ENCODE measurements around the gene CCNC.

Gene CCNC

GRCh38 chr6:99605911-99606655 is 37.6 kb upstream of the CCNC start:
- CTCF ChIA-PET = interaction anchor here (0.9 kb wide), 1 partner anchor 8 kb away, joined by 7 read pairs; no protein-coding TSS in a partner anchor
- H3K4me3 ChIP-seq (ENCODE audit: low read depth, low read length) = no peak overlapping the region
- no peak overlapping the region for H3K27ac ChIP-seq (ENCODE audit: extremely low read depth, low read depth, low read length)
- POLR2A ChIA-PET = interaction anchor here (1.6 kb wide), 1 partner anchor 38 kb away, joined by 4 read pairs; the partner anchor contains the start of gene CCNC
- no peaks in the 10 kb centered on the region for H3K36me3 ChIP-seq (ENCODE audit: control insufficient read depth in 2 of 2, insufficient read depth in 1 of 2, low read length in 2 of 2)
- no peaks in the 10 kb centered on the region for H3K9me3 ChIP-seq (ENCODE audit: control insufficient read depth, insufficient read depth, low read depth, low read length)
- H3K4me1 ChIP-seq (ENCODE audit: control insufficient read depth, insufficient read depth, low read length) = no peaks in the 10 kb centered on the region
- no peak for TF ChIP-seq ZNF677 (tag by site-specific recombination; IDR thresholded peaks at IDR 0.05)
- no peak for TF ChIP-seq ZNF624 (tag by site-specific recombination; IDR thresholded peaks at IDR 0.05)
- TF ChIP-seq ZNF549 (tag by site-specific recombination; IDR thresholded peaks at IDR 0.05) = no peak
- TF ChIP-seq ZNF148 (tag by site-specific recombination; IDR thresholded peaks at IDR 0.05; ENCODE audit: borderline replicate concordance) = no peak
- TF ChIP-seq HOXD13 (CRISPR knock-in tag; IDR thresholded peaks at IDR 0.05; ENCODE audit: borderline replicate concordance) = no peak
- TF ChIP-seq ZNF354C (tag by site-specific recombination; IDR thresholded peaks at IDR 0.05; ENCODE audit: borderline replicate concordance, low read depth) = no peak
- no peak for TF ChIP-seq ZNF341 (tag by site-specific recombination; IDR thresholded peaks at IDR 0.05; ENCODE audit: low read depth)
- TF ChIP-seq BCL6B (tag by site-specific recombination; IDR thresholded peaks at IDR 0.05) = no peak
- no peak for TF ChIP-seq GLI4 (tag by site-specific recombination; IDR thresholded peaks at IDR 0.05)
- no peak for TF ChIP-seq ZNF48 (tag by site-specific recombination; IDR thresholded peaks at IDR 0.05)
- no peak for TF ChIP-seq ZBTB20 (tag by site-specific recombination; IDR thresholded peaks at IDR 0.05)
- TF ChIP-seq ZBTB49 (tag by site-specific recombination; IDR thresholded peaks at IDR 0.05; ENCODE audit: low read depth) = no peak
- TF ChIP-seq OSR2 (tag by site-specific recombination; IDR thresholded peaks at IDR 0.05) = no peak

GRCh38 chr6:99605074-99605734 is 36.7 kb upstream of the CCNC start:
- ChIA-PET CTCF (interaction anchor here (0.9 to 1.5 kb wide), 2 partner anchors 9 to 17 kb away, joined by 4 to 7 read pairs; no protein-coding TSS in a partner anchor), POLR2A (interaction anchor here (1.6 kb wide), 1 partner anchor 37 kb away, joined by 4 read pairs; the partner anchor contains the start of gene CCNC)
- Histone ChIP-seq H3K36me3 (ENCODE audit: control insufficient read depth in 2 of 2, insufficient read depth in 1 of 2, low read length in 2 of 2) (no peaks in the 10 kb centered on the region), H3K4me1 (ENCODE audit: control insufficient read depth, insufficient read depth, low read length) (no peaks in the 10 kb centered on the region), H3K4me3 (ENCODE audit: low read depth, low read length) (no peak overlapping the region), H3K9me3 (ENCODE audit: control insufficient read depth, insufficient read depth, low read depth, low read length) (no peaks in the 10 kb centered on the region), H3K27ac (ENCODE audit: extremely low read depth, low read depth, low read length) (no peak overlapping the region)
- TF ChIP-seq ZSCAN5A (tag by site-specific recombination; IDR thresholded peaks at IDR 0.05) (no peak), OSR2 (tag by site-specific recombination; IDR thresholded peaks at IDR 0.05) (no peak), INSM2 (tag by site-specific recombination; IDR thresholded peaks at IDR 0.05) (no peak), ZNF324 (tag by site-specific recombination; IDR thresholded peaks at IDR 0.05) (no peak), ZNF274 (IDR thresholded peaks at IDR 0.05; ENCODE audit: low read length) (no peak), ZNF274 (tag by site-specific recombination; IDR thresholded peaks at IDR 0.05; ENCODE audit: borderline replicate concordance) (no peak), ZBTB49 (tag by site-specific recombination; IDR thresholded peaks at IDR 0.05; ENCODE audit: low read depth) (no peak), ZNF670 (tag by site-specific recombination; IDR thresholded peaks at IDR 0.05; ENCODE audit: low read depth) (no peak)

Data from HEK293 (cell line).